GM18861 (cell line): ENCODE data around the gene YWHAG.
"Not testable (repeated sequence)": the region's sequence is repeated elsewhere in the genome, so short reads cannot be mapped to it uniquely, and the experiment has no call there.

ENCODE experiments used
- ATAC-seq: cut with Tn5 transposase; IDR thresholded peaks from one replicate; pipeline ENCODE4 v1.9.1; 2021; ENCODE audit not compliant: unreplicated experiment

YWHAG gene

DNA sequence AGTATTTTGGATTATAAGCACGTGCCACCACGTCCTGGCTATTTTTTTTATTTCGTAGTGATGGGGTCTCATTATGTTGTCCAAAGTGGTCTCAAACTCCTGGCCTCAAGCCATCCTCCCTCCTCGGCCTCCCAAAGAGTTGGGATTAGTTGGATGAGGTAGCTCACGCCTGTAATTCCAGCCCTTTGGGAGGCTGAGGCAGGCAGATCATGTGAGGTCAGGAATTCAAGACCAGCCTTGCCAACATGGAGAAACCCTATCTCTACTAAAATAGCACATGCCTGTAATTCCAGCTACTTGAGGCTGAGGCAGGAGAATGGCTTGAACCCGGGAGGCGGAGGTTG, 21.8 kb upstream of the YWHAG start:
- no peak for ATAC-seq

DNA sequence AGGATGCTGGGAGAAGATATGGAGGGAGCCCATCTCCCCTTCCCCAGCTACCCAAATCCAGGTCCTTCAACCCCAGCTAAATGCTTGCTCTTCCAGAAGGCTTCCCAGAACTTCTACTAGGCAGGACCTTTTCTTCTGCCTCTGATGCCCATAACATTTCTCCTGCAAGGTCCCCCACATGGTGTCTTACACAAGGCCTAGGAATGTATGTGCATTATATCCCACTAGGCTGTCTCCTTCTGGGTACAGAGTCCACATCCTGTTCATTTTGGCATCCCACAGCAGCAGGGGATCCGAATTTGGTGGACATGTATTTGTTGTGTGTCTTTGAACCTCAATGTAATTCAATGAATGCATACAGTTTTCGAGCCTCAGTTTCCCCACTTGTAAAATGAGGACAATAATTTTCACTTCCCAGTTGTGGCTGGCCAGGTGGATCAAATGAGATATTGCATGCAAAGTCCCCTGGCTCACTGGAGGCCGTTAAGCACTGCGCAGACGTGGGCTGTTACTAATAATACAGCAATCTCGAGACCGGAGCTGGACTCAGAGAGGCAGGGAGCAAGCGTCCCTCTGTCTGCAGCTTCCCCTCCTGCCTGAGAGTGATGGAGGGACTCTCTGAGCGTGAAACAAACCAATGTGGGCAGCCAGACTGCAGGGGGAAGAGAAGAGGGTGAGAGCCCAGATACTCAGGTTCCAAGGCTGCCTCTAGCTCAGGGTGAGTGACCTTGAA, 18.6 kb upstream of the YWHAG start:
- ATAC-seq: no peak

DNA sequence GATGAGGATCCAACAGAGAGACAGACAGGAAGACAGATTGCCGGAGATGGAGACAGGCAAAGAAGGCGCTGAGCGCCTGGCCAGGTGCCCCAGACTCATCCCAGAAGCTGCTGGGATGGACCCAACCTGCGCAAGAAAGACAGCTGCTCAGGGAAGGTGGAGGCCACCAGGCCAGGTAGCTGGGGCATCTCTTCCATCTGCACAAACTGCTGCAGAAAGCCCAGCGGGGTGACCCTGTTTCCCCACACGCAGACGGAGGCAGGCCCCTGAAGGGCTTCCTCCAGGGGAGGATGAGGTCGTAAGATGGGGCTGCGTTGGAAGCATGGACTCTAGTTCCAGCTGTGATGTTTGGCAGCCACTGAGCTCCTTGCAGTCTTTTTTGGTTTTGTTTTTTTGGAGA, 16.5 kb upstream of the YWHAG start:
- no peak for ATAC-seq

GRCh38 chr7:76372984-76373833, 14.4 kb upstream of the YWHAG start:
- ATAC-seq: no peak

- ATAC-seq: no peak
Observed at GRCh38 chr7:76371396-76371795, 12.6 kb upstream of the YWHAG start.

- ATAC-seq: no peak
Observed at GRCh38 chr7:76369018-76369417, 10.2 kb upstream of the YWHAG start.

- ATAC-seq: no peak
Observed at GRCh38 chr7:76368190-76368589, 9.4 kb upstream of the YWHAG start.

GRCh38 chr7:76364198-76364584, 5.4 kb upstream of the YWHAG start:
- no peak for ATAC-seq

DNA sequence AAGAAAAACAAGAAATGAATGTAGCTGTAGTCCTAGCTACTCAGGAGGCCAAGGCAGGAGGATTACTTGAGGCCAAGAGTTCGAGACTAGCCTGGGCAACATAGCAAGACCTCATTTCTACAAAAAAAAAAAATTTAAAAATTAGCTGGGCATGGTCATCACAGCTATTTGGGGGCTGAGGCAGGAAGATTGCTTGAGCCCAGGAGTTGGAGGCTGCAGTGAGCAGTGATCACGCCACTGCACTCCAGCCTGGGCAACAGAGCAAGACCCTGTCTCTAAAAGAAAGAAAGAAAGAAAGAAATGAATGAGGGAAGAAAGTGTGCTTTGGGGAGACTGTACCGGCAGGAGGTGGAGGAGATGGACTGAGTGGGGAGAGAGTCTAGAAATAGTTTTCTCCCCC, 5.0 kb upstream of the YWHAG start:
- ATAC-seq: not testable (repeated sequence)

- no peak for ATAC-seq
Observed at GRCh38 chr7:76359978-76360638, 1.3 kb upstream of the YWHAG start.

DNA sequence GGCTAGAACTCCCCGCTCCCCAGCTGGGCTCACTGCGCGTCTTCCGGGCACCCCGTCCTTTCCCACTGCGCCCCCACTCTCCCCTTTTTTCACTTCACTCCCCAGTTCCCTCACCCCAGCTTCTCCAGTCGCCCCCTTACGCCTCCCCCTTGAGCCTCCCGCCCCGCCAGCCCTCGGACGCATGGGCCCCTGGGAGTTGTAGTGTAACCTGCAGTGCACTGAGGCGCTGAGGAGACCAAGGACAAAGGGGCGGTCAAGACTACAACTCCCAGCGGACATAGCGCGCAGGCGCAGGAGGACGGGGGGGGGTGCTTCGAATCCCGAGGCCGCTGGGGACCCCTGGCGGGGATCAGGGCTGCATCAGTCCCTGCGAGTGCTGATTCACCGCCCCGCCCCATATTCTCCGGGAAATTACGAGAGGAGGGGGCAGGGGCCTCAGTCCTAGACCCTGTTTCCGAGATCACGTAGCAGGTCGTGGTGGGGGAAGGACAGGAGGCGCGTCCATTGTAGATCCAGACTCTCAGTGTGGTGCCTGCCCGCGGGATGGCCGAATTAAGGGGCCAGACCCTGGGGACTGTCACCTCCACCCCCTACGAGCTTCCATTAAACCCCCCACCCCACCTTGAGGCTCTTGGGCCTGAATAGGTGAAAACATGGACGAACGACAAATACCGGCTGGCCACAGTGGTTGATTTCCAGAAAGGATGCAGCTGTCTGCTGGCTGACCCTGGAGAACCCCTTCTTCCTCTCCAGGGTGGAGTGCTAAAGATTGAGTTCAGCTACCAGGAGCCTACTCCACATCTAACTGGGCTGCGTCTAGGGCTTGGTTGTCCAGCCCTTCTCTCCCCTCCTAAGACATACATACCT, 553 bp upstream of the YWHAG start:
- peak; percentile 82 for ATAC-seq

- peak; percentile 23 for ATAC-seq
Observed at GRCh38 chr7:76358011-76358480, 745 bp downstream of the YWHAG start.

DNA sequence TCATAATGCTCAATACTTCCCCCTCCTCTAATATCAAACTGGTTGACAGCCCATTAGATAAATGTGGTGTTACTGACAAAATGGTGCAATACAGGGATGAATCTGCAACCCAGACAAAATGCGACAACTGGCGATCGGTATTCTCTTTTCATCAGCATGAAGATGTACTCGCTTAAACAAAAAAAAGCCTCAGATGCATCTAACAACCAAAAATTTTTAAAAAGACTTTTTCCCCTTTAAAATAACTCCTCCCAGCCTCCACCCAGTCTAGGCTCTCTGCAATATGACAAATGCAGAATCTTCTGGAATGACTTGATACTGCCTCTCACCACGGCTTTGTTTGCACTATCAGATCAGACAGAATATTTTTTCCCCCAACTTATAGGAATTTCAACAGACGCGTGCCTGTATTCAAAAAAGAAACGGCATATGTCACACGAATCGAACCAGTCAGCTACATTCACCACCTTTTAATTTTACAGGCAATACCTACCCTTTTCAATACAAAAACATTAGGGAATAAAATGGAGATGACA, 1.2 kb downstream of the YWHAG start:
- ATAC-seq: no peak

DNA sequence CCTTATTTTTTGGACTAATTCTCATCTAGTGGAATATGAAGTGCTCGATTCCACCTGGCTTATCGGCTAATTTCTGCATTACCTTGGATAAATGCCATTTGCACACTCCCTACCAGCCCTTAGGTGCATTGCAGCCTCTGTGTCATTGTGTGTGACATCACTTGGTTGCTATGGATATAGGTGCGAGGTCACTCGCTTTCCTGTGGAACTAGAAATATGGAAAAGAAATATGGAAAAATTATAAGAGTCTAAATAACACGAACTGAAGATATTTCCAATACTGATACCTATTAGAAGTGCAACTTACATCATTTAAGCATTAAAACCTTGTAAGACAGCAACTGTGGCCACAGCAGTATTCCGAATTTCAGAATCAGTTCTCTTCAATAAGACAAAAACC, 2.0 kb downstream of the YWHAG start:
- ATAC-seq: no peak

GRCh38 chr7:76356115-76356514, 2.7 kb downstream of the YWHAG start:
- ATAC-seq: no peak

GRCh38 chr7:76354981-76355730, 3.6 kb downstream of the YWHAG start:
- no peak for ATAC-seq

- no peak for ATAC-seq
Observed at GRCh38 chr7:76354516-76354915, 4.3 kb downstream of the YWHAG start.

DNA sequence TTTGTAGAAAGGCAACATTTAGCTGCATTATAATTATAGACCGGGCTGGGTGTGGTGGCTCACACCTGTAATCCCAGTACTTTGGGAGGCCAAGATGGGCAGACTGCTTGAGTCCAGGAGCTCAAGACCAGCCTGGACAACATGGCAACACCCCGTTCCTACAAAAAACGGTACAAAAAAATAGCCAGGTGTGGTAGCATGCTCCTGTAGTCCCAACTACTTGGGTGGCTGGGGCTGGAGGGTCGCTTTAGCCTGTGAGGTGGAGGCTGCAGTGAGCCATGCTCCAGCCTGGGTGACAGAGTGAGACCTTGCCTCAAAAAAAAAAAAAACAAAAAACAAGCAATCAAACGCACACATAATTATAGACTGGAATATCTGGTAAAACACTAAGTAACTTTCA, 5.0 kb downstream of the YWHAG start:
- ATAC-seq: no peak

GRCh38 chr7:76352193-76352592, 6.6 kb downstream of the YWHAG start:
- no peak for ATAC-seq

DNA sequence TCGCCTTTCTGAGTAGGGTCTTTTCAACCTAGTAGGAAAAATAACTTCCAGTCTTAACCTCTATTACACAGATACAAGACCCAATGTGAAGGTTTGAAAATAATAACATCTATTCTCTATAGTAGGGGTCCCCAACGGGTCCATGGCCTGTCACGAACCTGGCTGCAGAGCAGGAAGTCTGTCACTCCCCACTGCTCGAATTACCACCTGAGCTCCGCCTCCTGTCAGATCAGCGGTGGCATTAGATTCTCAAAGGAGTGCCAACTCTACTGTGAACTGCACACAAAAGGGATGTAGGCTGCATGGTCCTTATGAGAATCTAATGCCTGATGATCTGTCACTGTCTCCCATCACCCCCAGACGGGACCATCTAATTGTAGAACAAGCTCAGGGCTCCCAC, 7.4 kb downstream of the YWHAG start:
- no peak for ATAC-seq
